SU-DHL-6 (cell line): ENCODE measurements around the gene ACSF3.
"Not testable (repeated sequence)": the region's sequence is repeated elsewhere in the genome, so short reads cannot be mapped to it uniquely, and the experiment has no call there.

Experiments used
- H2AFZ ChIP-seq: fragments of 200-600 bp; sonication (generic); 2 replicates; pipeline ENCODE4 v1.6.1; 2014; ENCODE audit warnings: low read depth, mild to moderate bottlenecking, moderate library complexity, mixed read lengths, antibody characterized with exemption, low read length; ENCODE audit not compliant: severe bottlenecking
- H3F3A ChIP-seq: fragments of 200-600 bp; shearing (Covaris generic); 2 replicates; pipeline ENCODE4 v1.6.0; 2016; ENCODE audit warnings: antibody characterized with exemption, mild to moderate bottlenecking; ENCODE audit not compliant: insufficient read depth
- H3K27ac ChIP-seq: fragments of 200-600 bp; sonication (generic); 2 replicates; pipeline ENCODE4 v1.5.1; 2016; ENCODE audit warnings: low read depth, mild to moderate bottlenecking, low read length, moderate library complexity, mixed read lengths
- H3K27me3 ChIP-seq: fragments of 200-600 bp; sonication (generic), shearing (Covaris generic); 2 replicates; pipeline ENCODE4 v1.6.0; 2014; ENCODE audit warnings: mild to moderate bottlenecking, low read length
- H3K36me3 ChIP-seq: fragments of 200-600 bp; sonication (generic); 2 replicates; pipeline ENCODE4 v1.6.1; 2014; ENCODE audit warnings: mild to moderate bottlenecking, low read length, mixed read lengths
- H3K4me2 ChIP-seq: fragments of 300-600, 200-600 bp; shearing (Covaris generic), sonication (generic); 2 replicates; pipeline ENCODE4 v1.6.0; 2014; ENCODE audit warnings: low read length, low read depth, mild to moderate bottlenecking; ENCODE audit not compliant: poor library complexity, severe bottlenecking
- H3K4me3 ChIP-seq: fragments of 200-600 bp; sonication (generic); 2 replicates; pipeline ENCODE4 v1.5.1; 2014; ENCODE audit warnings: antibody characterized with exemption, low read length, mild to moderate bottlenecking, mixed read lengths; ENCODE audit not compliant: insufficient read depth, poor library complexity, severe bottlenecking
- H3K79me2 ChIP-seq: fragments of 200-600 bp; sonication (generic); 2 replicates; pipeline ENCODE4 v1.6.1; 2014; ENCODE audit warnings: mild to moderate bottlenecking, low read length, moderate library complexity; ENCODE audit not compliant: insufficient read depth
- H3K9ac ChIP-seq: fragments of 200-600 bp; sonication (generic); 2 replicates; pipeline ENCODE4 v1.7.0; 2014; ENCODE audit warnings: mild to moderate bottlenecking, low read length
- H3K9me2 ChIP-seq: fragments of 200-600 bp; sonication (generic); replicated peaks from 2 replicates; pipeline ENCODE4 v1.6.1; 2014; ENCODE audit warnings: low read length; ENCODE audit not compliant: insufficient read depth
- H3K9me3 ChIP-seq: fragments of 200-600 bp; sonication (generic); 2 replicates; pipeline ENCODE4 v1.6.1; 2014; ENCODE audit warnings: low read length, mixed read lengths; ENCODE audit not compliant: insufficient read depth
- H4K20me1 ChIP-seq: fragments of 200-600 bp; sonication (generic); 2 replicates; pipeline ENCODE4 v1.6.1; 2014; ENCODE audit warnings: low read depth, mild to moderate bottlenecking, antibody characterized with exemption, low read length, moderate library complexity, mixed read lengths
- CTCF ChIP-seq: fragments of 200-600 bp; sonication (generic); IDR thresholded peaks from one replicate; pipeline ENCODE4 v1.5.1; 2017; ENCODE audit warnings: antibody characterized with exemption, mild to moderate bottlenecking, low read length, moderate library complexity; ENCODE audit not compliant: insufficient read depth, poor library complexity, severe bottlenecking
- EZH2phosphoT487 ChIP-seq: fragments of 200-600 bp; sonication (generic), shearing (Covaris generic); conservative IDR thresholded peaks from 2 replicates; pipeline ENCODE4 v1.6.1; 2018; ENCODE audit warnings: mild to moderate bottlenecking, antibody characterized with exemption, low read length, moderate library complexity, mixed read lengths

ACSF3 gene

GRCh38 chr16:89090669-89091426 lies 2.8 kb upstream of the ACSF3 start:
- Histone ChIP-seq H3K36me3 (no peaks in the 10 kb centered on the region), H3K79me2 (peaks cover 13% of the 10 kb centered on the region), H3K9ac (no peak overlapping the region), H3K9me3 (no peaks in the 10 kb centered on the region), H3K4me2 (no peak overlapping the region), H3K4me3 (no peak overlapping the region), H2AFZ (no peak overlapping the region), H3K9me2 (no peaks in the 10 kb centered on the region), H3K27me3 (no peaks in the 10 kb centered on the region), H4K20me1 (no peaks in the 10 kb centered on the region), H3K27ac (no peak overlapping the region), H3F3A (peaks cover 16% of the 10 kb centered on the region)
- no peak for TF ChIP-seq CTCF
- TF ChIP-seq EZH2phosphoT487, result no peak

- Histone ChIP-seq H3K79me2 (peaks cover 25% of the 10 kb centered on the region), H3K27me3 (no peaks in the 10 kb centered on the region), H3K36me3 (0 out of 2 replicates have a peak, but pooled peaks cover 3% of the 10 kb centered on the region), H3K4me2 (no peak overlapping the region), H2AFZ (no peak overlapping the region), H3F3A (peaks cover 28% of the 10 kb centered on the region), H3K9ac (no peak overlapping the region), H3K27ac (no peak overlapping the region), H3K9me2 (no peaks in the 10 kb centered on the region), H3K4me3 (no peak overlapping the region), H4K20me1 (no peaks in the 10 kb centered on the region), H3K9me3 (no peaks in the 10 kb centered on the region)
- TF ChIP-seq CTCF (no peak), EZH2phosphoT487 (no peak)
Observed at GRCh38 chr16:89092013-89092412, 1.6 kb upstream of the ACSF3 start.

- not testable (repeated sequence) for H2AFZ ChIP-seq, H4K20me1 ChIP-seq, H3K9me2 ChIP-seq, H3K9me3 ChIP-seq, H3K27ac ChIP-seq, H3K27me3 ChIP-seq, H3K36me3 ChIP-seq
- peaks cover 40% of the 10 kb centered on the region for H3F3A ChIP-seq
- peak overlapping the region; percentile 86 for H3K4me2 ChIP-seq
- H3K4me3 ChIP-seq, result peak overlapping the region; percentile 77
- H3K9ac ChIP-seq, result peak overlapping the region; percentile 98
- peaks cover 30% of the 10 kb centered on the region for H3K79me2 ChIP-seq
Observed at GRCh38 chr16:89093252-89093601, 425 bp upstream of the ACSF3 start.

GRCh38 chr16:89094252-89094879 lies 714 bp downstream of the ACSF3 start:
- peaks cover 47% of the 10 kb centered on the region for H3F3A ChIP-seq
- H3K4me3 ChIP-seq, result peak overlapping the region; percentile 77
- H3K27ac ChIP-seq, result peak overlapping the region; percentile 99
- no peaks in the 10 kb centered on the region for H3K9me3 ChIP-seq
- H3K9me2 ChIP-seq, result no peaks in the 10 kb centered on the region
- H2AFZ ChIP-seq, result no peak overlapping the region
- H3K27me3 ChIP-seq, result no peaks in the 10 kb centered on the region
- no peaks in the 10 kb centered on the region for H4K20me1 ChIP-seq
- H3K36me3 ChIP-seq, result 0 out of 2 replicates have a peak, but pooled peaks cover 3% of the 10 kb centered on the region
- TF ChIP-seq EZH2phosphoT487, result no peak
- TF ChIP-seq CTCF, result no peak
- peak overlapping the region; percentile 98 for H3K9ac ChIP-seq
- peaks cover 38% of the 10 kb centered on the region for H3K79me2 ChIP-seq
- H3K4me2 ChIP-seq, result peak overlapping the region; percentile 86
